OCI-LY7 (cell line): Measurements from ENCODE around the gene C21orf91.

Source experiments
- EZH2phosphoT487 ChIP-seq: fragments of 200-600 bp; sonication (generic); IDR thresholded peaks from 2 replicates; pipeline ENCODE4 v1.6.1; 2018; ENCODE audit warnings: low read depth, borderline replicate concordance, mild to moderate bottlenecking, mixed run types, antibody characterized with exemption, low read length, moderate library complexity, mixed read lengths
- TF ChIP-seq, protein P1 (sequence below): fragments of 200-600 bp; sonication (generic); conservative IDR thresholded peaks from 2 replicates; pipeline ENCODE4 v1.5.1; 2014; ENCODE audit warnings: mild to moderate bottlenecking, antibody characterized with exemption, low read length, moderate library complexity, mixed read lengths

DNA sequence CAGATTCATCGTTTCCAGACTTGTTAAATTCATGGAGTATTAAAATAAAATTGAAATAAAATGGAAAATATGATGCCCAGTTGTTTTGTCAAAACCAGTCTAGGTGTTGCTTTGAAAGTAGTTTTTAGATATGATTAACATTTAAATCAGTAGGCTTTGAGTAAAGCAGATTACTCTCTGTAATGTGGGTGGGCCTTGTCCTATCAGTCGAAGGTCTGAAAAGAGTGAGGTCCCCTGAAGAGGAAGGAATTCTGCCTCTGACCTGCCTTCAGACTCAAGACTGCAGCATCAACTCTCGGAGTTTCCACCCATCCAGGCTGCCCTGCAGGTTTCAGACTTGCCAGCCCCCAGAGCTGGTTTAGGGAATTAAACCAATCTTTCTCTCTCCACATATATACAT is 36.2 kb downstream of the C21orf91 start:
- TF ChIP-seq, protein P1, sequence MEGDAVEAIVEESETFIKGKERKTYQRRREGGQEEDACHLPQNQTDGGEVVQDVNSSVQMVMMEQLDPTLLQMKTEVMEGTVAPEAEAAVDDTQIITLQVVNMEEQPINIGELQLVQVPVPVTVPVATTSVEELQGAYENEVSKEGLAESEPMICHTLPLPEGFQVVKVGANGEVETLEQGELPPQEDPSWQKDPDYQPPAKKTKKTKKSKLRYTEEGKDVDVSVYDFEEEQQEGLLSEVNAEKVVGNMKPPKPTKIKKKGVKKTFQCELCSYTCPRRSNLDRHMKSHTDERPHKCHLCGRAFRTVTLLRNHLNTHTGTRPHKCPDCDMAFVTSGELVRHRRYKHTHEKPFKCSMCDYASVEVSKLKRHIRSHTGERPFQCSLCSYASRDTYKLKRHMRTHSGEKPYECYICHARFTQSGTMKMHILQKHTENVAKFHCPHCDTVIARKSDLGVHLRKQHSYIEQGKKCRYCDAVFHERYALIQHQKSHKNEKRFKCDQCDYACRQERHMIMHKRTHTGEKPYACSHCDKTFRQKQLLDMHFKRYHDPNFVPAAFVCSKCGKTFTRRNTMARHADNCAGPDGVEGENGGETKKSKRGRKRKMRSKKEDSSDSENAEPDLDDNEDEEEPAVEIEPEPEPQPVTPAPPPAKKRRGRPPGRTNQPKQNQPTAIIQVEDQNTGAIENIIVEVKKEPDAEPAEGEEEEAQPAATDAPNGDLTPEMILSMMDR: no peak
- no peak for TF ChIP-seq EZH2phosphoT487
